IPS DF 6.9 (cell line): ENCODE results near the gene FARS2.
A peak's percentile ranks its signal among the peaks of the same experiment; 100 is the strongest.

Experiments used
- DNase-seq: peaks from one replicate; pipeline ENCODE4 v3.0.0-alpha.2; 2013; ENCODE audit warnings: low read depth, low spot score
- H3K27ac ChIP-seq: one replicate; pipeline ENCODE4 v1.5.1; 2013; ENCODE audit warnings: low read length, control low read depth
- H3K27me3 ChIP-seq: 2 replicates; pipeline ENCODE4 v1.6.1; 2013; ENCODE audit warnings: mild to moderate bottlenecking, low read length; ENCODE audit not compliant: control insufficient read depth, insufficient read depth
- H3K36me3 ChIP-seq: 2 replicates; pipeline ENCODE4 v1.6.1; 2013; ENCODE audit warnings: low read length; ENCODE audit not compliant: control insufficient read depth, insufficient read depth
- H3K4me1 ChIP-seq: 2 replicates; pipeline ENCODE4 v1.6.1; 2013; ENCODE audit warnings: low read length; ENCODE audit not compliant: control insufficient read depth, insufficient read depth
- H3K4me3 ChIP-seq: 2 replicates; pipeline ENCODE4 v1.5.1; 2013; ENCODE audit warnings: mild to moderate bottlenecking, low read length
- H3K9me3 ChIP-seq: 2 replicates; pipeline ENCODE4 v1.6.1; 2013; ENCODE audit warnings: low read length, inconsistent platforms; ENCODE audit not compliant: control insufficient read depth, insufficient read depth
- WGBS: extraction: QIAGEN DNeasy Blood & Tissue Kit; methylation state at CpG from one replicate; pipeline ENCODE4 v1.1.7; 2013; ENCODE audit warnings: mixed read lengths, missing lambda C conversion rate; ENCODE audit not compliant: insufficient read length, insufficient coverage; 5-methylcytosine and 5-hydroxymethylcytosine counted together

The FARS2 gene

DNA sequence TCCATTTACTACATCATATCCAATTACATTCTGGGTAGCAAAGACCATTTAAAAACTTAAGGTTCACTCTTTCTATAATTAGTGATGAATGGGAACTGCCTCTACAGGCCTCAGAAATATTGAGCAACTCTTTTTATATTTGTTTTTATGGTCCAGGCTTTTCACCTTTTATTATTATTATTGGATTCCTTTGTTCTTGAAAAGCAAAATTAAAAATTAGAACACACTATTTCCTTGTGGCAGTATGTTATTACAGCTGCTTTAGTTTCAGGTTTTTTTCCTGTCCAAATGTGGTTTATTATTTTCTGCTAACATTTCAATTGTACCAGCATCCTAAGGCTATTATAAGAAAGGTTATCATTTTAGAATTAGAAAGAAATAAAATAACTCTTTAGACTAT, 150.1 kb downstream of the FARS2 start:
- Histone ChIP-seq H3K27ac (no peak overlapping the region), H3K36me3 (no peaks in the 10 kb centered on the region), H3K9me3 (no peaks in the 10 kb centered on the region), H3K4me3 (no peak overlapping the region), H3K27me3 (no peaks in the 10 kb centered on the region), H3K4me1 (peaks cover 3% of the 10 kb centered on the region; the same call in 1 of the 2 replicates)
- no peak for DNase-seq

DNA sequence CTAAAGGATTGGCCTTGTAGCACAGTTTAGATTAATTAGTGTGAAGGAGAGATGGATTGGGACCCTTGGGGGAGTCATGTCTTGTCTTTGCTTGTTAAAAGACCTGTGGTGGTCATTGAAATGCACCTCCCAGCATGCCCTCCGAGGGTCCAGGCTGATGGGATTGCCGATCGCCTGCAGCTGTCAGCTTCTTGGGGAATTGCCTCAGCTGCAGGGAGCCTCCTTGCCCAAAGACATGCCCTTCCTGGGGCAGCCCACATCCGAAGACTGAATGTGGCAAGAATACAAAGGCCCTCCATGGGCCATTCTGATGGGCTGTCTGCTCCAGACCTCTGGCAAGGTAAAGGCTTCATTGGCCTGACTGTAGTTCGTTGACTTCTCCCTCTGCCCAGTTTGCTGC, 150.7 kb downstream of the FARS2 start:
- WGBS: no CpG with 5 or more reads among the region's 5 CpGs
- peaks cover 3% of the 10 kb centered on the region; the same call in 1 of the 2 replicates for H3K4me1 ChIP-seq
- peak; percentile 11 for DNase-seq
- H3K9me3 ChIP-seq: no peaks in the 10 kb centered on the region
- no peak overlapping the region for H3K27ac ChIP-seq
- no peaks in the 10 kb centered on the region for H3K27me3 ChIP-seq
- no peaks in the 10 kb centered on the region for H3K36me3 ChIP-seq
- no peak overlapping the region for H3K4me3 ChIP-seq

DNA sequence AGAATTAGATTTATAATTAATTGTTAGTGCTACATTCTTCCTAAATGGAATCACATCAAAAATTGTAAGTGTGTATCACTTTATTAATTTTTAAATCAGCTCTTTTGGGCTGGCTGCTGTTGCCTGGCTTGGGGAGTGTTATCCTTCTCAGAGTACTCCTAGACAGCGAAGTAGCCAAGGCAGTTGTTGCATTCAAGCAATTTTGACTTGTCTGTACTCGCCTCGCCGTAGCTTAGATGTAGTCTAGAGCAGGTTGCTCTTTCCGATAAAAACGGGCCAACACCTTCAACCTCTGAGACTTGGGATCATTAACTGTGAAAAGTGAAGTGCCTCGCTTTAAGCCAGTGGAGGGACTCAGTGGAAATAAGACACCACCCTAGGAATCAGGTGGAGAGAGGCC, 151.3 kb downstream of the FARS2 start:
- Histone ChIP-seq H3K36me3 (no peaks in the 10 kb centered on the region), H3K27ac (no peak overlapping the region), H3K27me3 (no peaks in the 10 kb centered on the region), H3K9me3 (no peaks in the 10 kb centered on the region), H3K4me1 (peaks cover 3% of the 10 kb centered on the region; the same call in 1 of the 2 replicates), H3K4me3 (no peak overlapping the region)
- no peak for DNase-seq
- no CpG with 5 or more reads among the region's 7 CpGs for WGBS

DNA sequence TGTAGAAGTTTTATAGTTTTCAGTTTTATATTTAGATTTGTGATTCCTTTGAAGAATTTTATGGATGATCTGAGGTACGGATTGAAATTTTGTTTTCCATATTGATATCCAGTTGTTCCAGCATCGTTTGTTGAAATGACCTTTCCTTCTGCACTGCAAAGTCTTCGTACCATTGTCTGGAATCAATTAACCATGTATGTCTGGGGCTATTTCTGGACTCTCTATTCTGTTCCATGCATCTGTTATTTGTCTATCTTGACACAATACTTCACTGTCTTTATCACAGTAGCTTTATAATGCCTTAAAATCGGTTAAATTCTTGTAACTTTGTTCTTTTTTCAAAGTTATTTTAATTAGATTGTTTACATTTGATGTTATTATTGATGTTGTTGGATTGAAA, 154.9 kb downstream of the FARS2 start:
- H3K4me3 ChIP-seq: no peak overlapping the region
- no peaks in the 10 kb centered on the region for H3K27me3 ChIP-seq
- no peaks in the 10 kb centered on the region for H3K36me3 ChIP-seq
- no peak for DNase-seq
- no peak overlapping the region for H3K27ac ChIP-seq
- H3K4me1 ChIP-seq: peaks cover 3% of the 10 kb centered on the region; the same call in 1 of the 2 replicates
- no CpG with 5 or more reads among the region's 4 CpGs for WGBS
- H3K9me3 ChIP-seq: no peaks in the 10 kb centered on the region

- H3K27ac ChIP-seq: no peak overlapping the region
- WGBS: no CpG with 5 or more reads among the region's 5 CpGs
- no peaks in the 10 kb centered on the region for H3K9me3 ChIP-seq
- DNase-seq: peak; percentile 33
- no peaks in the 10 kb centered on the region for H3K36me3 ChIP-seq
- no peaks in the 10 kb centered on the region for H3K4me1 ChIP-seq
- no peak overlapping the region for H3K4me3 ChIP-seq
- H3K27me3 ChIP-seq: no peaks in the 10 kb centered on the region
Observed at GRCh38 chr6:5422321-5422915, 161.1 kb downstream of the FARS2 start.

DNA sequence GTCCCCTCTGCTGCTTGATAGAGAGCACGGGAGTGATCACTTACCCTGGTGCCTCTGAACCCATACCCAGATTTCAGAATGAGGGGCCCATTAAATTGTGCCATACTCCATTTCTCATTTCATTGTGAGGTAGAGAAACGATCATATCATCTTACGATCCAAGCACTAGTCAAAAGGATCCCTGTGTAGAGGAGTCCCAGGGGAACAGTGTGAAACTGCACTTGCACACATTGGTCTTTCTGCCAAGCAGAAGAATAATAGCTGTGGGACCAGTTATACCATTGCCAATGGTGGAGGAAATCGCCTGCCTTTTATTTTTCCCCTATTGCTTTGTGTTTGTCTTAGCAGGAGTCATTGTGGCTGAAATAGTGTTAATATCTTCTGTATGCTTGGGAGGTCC, 161.9 kb downstream of the FARS2 start:
- Histone ChIP-seq H3K4me3 (no peak overlapping the region), H3K9me3 (no peaks in the 10 kb centered on the region), H3K27ac (no peak overlapping the region), H3K36me3 (no peaks in the 10 kb centered on the region), H3K4me1 (no peaks in the 10 kb centered on the region), H3K27me3 (no peaks in the 10 kb centered on the region)
- no CpG with 5 or more reads among the region's 4 CpGs for WGBS
- no peak for DNase-seq

- Histone ChIP-seq H3K4me1 (no peaks in the 10 kb centered on the region), H3K36me3 (no peaks in the 10 kb centered on the region), H3K27me3 (no peaks in the 10 kb centered on the region), H3K27ac (no peak overlapping the region), H3K4me3 (no peak overlapping the region), H3K9me3 (no peaks in the 10 kb centered on the region)
- DNase-seq: no peak
- no CpG with 5 or more reads among the region's 6 CpGs for WGBS
Observed at GRCh38 chr6:5424726-5425125, 163.4 kb downstream of the FARS2 start.

GRCh38 chr6:5425267-5425666, 164.0 kb downstream of the FARS2 start:
- Histone ChIP-seq H3K4me1 (no peaks in the 10 kb centered on the region), H3K27ac (no peak overlapping the region)
- 100% methylated on average over 3 of the region's 7 CpGs for WGBS

DNA sequence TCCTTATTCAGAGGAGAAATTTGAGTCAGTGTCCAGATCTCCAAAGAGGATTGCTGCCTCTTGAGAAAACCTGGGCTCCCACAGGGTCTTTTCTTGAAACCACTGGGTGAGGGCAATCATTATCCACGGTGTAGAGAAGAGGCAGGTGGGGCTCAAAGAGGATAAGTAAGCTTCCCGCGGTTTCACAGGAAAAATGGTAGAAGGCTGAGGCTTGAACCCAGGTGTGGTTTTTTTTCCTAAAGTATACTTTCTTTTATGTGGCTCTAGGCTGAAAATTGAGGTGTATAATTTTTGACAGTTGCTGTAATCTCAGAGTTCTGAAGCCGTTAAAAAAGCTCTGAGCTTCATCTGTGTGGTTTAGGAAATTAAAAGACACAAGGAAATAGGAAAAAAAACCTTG, 164.5 kb downstream of the FARS2 start:
- no peak overlapping the region for H3K4me3 ChIP-seq
- H3K27me3 ChIP-seq: no peaks in the 10 kb centered on the region
- no peak for DNase-seq
- H3K9me3 ChIP-seq: no peaks in the 10 kb centered on the region
- H3K36me3 ChIP-seq: no peaks in the 10 kb centered on the region
- WGBS: no CpG with 5 or more reads among the region's 4 CpGs
- no peak overlapping the region for H3K27ac ChIP-seq
- H3K4me1 ChIP-seq: no peaks in the 10 kb centered on the region

More at GRCh38 chr6:5425267-5425666, 164.0 kb downstream of the FARS2 start:
- DNase-seq: no peak
- Histone ChIP-seq H3K36me3 (no peaks in the 10 kb centered on the region), H3K27me3 (no peaks in the 10 kb centered on the region), H3K9me3 (no peaks in the 10 kb centered on the region), H3K4me3 (no peak overlapping the region)

DNA sequence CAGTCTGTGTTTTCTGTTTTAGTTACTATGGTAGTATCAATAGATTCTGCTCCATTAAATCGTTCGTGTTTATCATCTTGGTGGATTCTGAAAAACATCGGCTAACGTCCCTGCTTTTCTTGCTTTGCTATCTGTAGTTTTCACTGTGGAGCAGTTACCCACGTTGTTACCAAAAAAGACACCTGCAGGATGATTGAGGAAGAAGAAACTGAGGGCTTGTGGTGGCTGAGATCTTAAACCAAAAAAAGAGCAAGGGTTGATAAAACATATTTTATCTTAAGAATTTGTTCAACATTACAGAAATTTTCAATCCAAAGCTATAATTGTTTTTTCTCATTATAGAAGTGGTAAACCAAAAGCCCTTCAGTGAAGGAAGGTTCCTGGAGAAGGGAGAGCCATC, 166.3 kb downstream of the FARS2 start:
- no CpG with 5 or more reads among the region's 5 CpGs for WGBS
- Histone ChIP-seq H3K36me3 (no peaks in the 10 kb centered on the region), H3K27ac (no peak overlapping the region), H3K27me3 (no peaks in the 10 kb centered on the region), H3K9me3 (no peaks in the 10 kb centered on the region), H3K4me3 (no peak overlapping the region), H3K4me1 (peaks cover 4% of the 10 kb centered on the region; the same call in 1 of the 2 replicates)
- DNase-seq: no peak

GRCh38 chr6:5433324-5433723, 172.0 kb downstream of the FARS2 start:
- Histone ChIP-seq H3K27ac (no peak overlapping the region), H3K9me3 (no peaks in the 10 kb centered on the region), H3K27me3 (no peaks in the 10 kb centered on the region), H3K4me1 (peaks cover 4% of the 10 kb centered on the region; the same call in 1 of the 2 replicates), H3K36me3 (no peaks in the 10 kb centered on the region), H3K4me3 (no peak overlapping the region)
- WGBS: no CpG with 5 or more reads among the region's 1 CpG
- DNase-seq: no peak
